ENCODE data around the gene SOX6. TPM values are rescaled to one million over a fixed set of nuclear protein-coding genes. Genes with fewer than 3 reads are reported as not detected.

The SOX6 gene
- total RNA-seq, 4 donors from 2014 or later = 1.7 to 3.6 (median 3.2) TPM

DNA sequence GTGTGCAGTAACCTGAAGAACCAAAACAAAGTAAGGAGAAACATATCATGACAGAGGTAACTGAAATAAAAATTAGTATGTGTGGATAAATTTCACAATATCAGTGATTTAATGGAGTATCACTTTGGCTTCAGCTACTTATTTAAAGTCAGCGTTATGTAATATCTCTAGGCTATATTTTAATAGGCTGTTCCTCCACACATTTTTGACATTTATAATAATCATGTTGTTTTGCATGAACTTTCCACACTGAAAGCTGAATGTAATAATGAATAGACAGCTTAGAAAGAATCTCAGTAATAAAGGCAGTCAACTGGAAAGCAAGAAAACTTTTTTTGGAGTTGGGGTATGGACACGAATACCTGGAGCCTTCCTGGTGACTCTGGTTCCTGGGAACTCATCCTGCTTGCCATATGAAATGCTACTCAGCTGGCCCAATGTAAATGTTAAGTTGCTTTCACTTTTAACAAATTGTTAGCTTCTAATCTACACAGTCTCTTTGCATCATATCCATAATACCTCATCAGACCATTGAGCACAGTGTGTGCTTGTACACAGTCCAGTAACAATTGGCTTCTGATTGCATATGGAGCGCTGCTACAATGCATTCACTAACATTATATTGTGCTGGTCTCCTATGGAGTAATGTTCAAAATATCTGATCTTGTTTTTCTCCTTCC is 257.7 kb downstream of the SOX6 start:
- H3K4me3 ChIP-seq = no peak overlapping the region
- no peaks in the 10 kb centered on the region for H3K27me3 ChIP-seq
- no peaks in the 10 kb centered on the region for H3K36me3 ChIP-seq
- intact Hi-C loops (cut with DNase I) = no loop called here
- H3K27ac ChIP-seq (replicated peaks in 1 of 4) = no peak overlapping the region
- DNase-seq (ENCODE audit: extremely low spot score) = no peak
- WGBS = 78% methylated on average over 3 of the region's 3 CpGs
- TF ChIP-seq POLR2A (IDR thresholded peaks at IDR 0.05; ENCODE audit: low read depth) (no peak), EP300 (IDR thresholded peaks at IDR 0.05) (no peak)
- TF ChIP-seq, protein P1, sequence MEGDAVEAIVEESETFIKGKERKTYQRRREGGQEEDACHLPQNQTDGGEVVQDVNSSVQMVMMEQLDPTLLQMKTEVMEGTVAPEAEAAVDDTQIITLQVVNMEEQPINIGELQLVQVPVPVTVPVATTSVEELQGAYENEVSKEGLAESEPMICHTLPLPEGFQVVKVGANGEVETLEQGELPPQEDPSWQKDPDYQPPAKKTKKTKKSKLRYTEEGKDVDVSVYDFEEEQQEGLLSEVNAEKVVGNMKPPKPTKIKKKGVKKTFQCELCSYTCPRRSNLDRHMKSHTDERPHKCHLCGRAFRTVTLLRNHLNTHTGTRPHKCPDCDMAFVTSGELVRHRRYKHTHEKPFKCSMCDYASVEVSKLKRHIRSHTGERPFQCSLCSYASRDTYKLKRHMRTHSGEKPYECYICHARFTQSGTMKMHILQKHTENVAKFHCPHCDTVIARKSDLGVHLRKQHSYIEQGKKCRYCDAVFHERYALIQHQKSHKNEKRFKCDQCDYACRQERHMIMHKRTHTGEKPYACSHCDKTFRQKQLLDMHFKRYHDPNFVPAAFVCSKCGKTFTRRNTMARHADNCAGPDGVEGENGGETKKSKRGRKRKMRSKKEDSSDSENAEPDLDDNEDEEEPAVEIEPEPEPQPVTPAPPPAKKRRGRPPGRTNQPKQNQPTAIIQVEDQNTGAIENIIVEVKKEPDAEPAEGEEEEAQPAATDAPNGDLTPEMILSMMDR (IDR thresholded peaks at IDR 0.05) = no peak
- H3K9me3 ChIP-seq = no peaks in the 10 kb centered on the region
- H3K4me1 ChIP-seq = no peaks in the 10 kb centered on the region

DNA sequence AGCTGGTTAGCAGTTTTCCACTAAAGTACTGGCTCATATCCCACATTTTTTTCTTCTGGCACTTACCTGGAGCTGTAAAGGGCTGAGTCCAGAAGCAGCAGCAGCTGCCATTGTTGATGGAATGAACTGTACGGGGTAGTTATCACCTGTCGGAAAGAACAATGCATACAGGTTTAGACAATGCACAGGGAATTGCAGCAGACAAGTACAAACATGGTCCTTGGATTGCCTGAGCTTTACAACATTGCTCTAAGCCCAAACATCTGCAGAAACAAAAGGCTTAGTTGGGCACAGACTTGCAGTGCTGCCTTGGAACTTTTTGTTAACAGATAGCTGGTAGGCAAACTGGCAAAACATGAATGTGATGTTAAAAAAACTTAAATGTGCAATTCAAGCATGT is 258.8 kb downstream of the SOX6 start:
- intact Hi-C loops (cut with DNase I) = no loop called here
- Histone ChIP-seq H3K4me3 (no peak overlapping the region), H3K27me3 (no peaks in the 10 kb centered on the region), H3K9me3 (no peaks in the 10 kb centered on the region), H3K27ac (replicated peaks in 1 of 4) (no peak overlapping the region), H3K36me3 (no peaks in the 10 kb centered on the region), H3K4me1 (no peaks in the 10 kb centered on the region)
- DNase-seq (ENCODE audit: extremely low spot score) = no peak
- 87% methylated on average over 2 of the region's 2 CpGs for WGBS
- TF ChIP-seq POLR2A (IDR thresholded peaks at IDR 0.05; ENCODE audit: low read depth) (no peak), POLR2AphosphoS5 (IDR thresholded peaks at IDR 0.05) (no peak), EP300 (IDR thresholded peaks at IDR 0.05) (no peak)
- TF ChIP-seq, protein P1 (IDR thresholded peaks at IDR 0.05) = no peak

DNA sequence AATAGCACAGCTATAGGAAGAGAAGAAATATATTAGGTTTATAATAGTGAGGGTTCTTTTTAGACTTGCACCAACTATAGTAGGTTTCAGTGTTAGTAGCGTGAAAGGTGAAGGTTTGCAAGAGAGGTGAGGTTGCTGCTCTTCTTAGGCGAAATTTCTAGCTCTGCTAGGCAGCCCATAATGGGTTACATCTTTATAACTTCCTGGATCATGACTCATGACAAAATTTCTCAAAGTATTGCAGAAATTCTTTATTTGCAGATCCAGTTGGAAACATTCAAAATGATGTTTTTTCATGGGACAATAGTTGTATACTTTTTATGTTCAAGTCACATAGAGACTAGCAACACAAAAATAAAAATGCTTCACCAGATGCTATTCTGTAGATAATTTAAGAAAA is 260.0 kb downstream of the SOX6 start:
- Histone ChIP-seq H3K4me3 (no peak overlapping the region), H3K9me3 (no peaks in the 10 kb centered on the region), H3K4me1 (no peaks in the 10 kb centered on the region), H3K36me3 (no peaks in the 10 kb centered on the region), H3K27ac (replicated peaks in 1 of 4) (no peak overlapping the region), H3K27me3 (no peaks in the 10 kb centered on the region)
- TF ChIP-seq EP300 (IDR thresholded peaks at IDR 0.05) (no peak), POLR2A (IDR thresholded peaks at IDR 0.05; ENCODE audit: low read depth) (no peak), POLR2AphosphoS5 (IDR thresholded peaks at IDR 0.05) (no peak)
- TF ChIP-seq, protein P1 (IDR thresholded peaks at IDR 0.05) = no peak
- intact Hi-C loops (cut with DNase I) = no loop called here
- no peak for DNase-seq (ENCODE audit: extremely low spot score)
- WGBS = 92% methylated on average over 2 of the region's 2 CpGs

DNA sequence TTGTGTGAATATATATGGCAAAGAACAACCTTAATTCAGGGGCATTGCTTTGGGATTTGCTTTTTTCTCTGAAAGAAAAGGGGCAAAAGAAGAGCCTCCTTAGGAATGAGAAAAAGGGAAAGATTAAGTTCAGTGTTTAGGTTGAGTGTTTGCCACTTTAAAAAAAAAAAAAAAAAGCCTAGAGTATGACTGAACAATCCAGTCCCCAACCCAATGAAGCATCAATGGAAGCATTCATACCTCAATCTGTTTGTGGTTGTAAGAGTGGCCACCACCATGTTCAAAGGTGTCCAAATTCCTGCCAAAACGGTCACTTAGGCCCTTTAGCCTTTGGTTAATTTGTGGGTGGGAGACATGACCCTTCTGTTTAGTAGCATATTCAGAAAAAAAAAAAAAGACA is 260.6 kb downstream of the SOX6 start:
- H3K27me3 ChIP-seq = no peaks in the 10 kb centered on the region
- no peak overlapping the region for H3K27ac ChIP-seq (replicated peaks in 1 of 4)
- DNase-seq (ENCODE audit: extremely low spot score) = no peak
- intact Hi-C loops (cut with DNase I) = no loop called here
- no peaks in the 10 kb centered on the region for H3K9me3 ChIP-seq
- no peaks in the 10 kb centered on the region for H3K36me3 ChIP-seq
- 86% methylated on average over 1 of the region's 1 CpG for WGBS
- no peak for TF ChIP-seq EP300 (IDR thresholded peaks at IDR 0.05)
- no peak for TF ChIP-seq POLR2A (IDR thresholded peaks at IDR 0.05; ENCODE audit: low read depth)
- TF ChIP-seq, protein P1 (IDR thresholded peaks at IDR 0.05) = no peak
- no peak for TF ChIP-seq POLR2AphosphoS5 (IDR thresholded peaks at IDR 0.05)
- no peaks in the 10 kb centered on the region for H3K4me1 ChIP-seq
- no peak overlapping the region for H3K4me3 ChIP-seq

Measured in esophagus muscularis mucosa (tissue), 4 donors.